Measurements from ENCODE around the gene TUBA1C.
"Not testable (repeated sequence)": the region's sequence is repeated elsewhere in the genome, so short reads cannot be mapped to it uniquely, and the experiment has no call there.

TUBA1C gene

GRCh38 chr12:49255857-49256637 is 8.8 kb upstream of the TUBA1C start:
- DNase-seq (ENCODE audit: low read depth, low spot score) = no peak

- not testable (repeated sequence) for DNase-seq (ENCODE audit: low read depth, low spot score)
These were observed 7.2 kb upstream of the TUBA1C start for GRCh38 chr12:49257508-49258184.

- no peak for DNase-seq (ENCODE audit: low read depth, low spot score)
These were observed 5.4 kb upstream of the TUBA1C start for GRCh38 chr12:49259452-49259851.

GRCh38 chr12:49260166-49260565 is 4.7 kb upstream of the TUBA1C start:
- DNase-seq (ENCODE audit: low read depth, low spot score) = no peak

- DNase-seq (ENCODE audit: low read depth, low spot score) = no peak
These were observed 4.1 kb upstream of the TUBA1C start for GRCh38 chr12:49260571-49261363.

- no peak for DNase-seq (ENCODE audit: low read depth, low spot score)
These were observed 3.2 kb upstream of the TUBA1C start for GRCh38 chr12:49261721-49262120.

- DNase-seq (ENCODE audit: low read depth, low spot score) = no peak
These were observed 1.5 kb upstream of the TUBA1C start for GRCh38 chr12:49263400-49263763.

- no peak for DNase-seq (ENCODE audit: low read depth, low spot score)
These were observed 413 bp upstream of the TUBA1C start for GRCh38 chr12:49264466-49264872.

- DNase-seq (ENCODE audit: low read depth, low spot score) = not testable (repeated sequence)
These were observed 4.3 kb downstream of the TUBA1C start for GRCh38 chr12:49269191-49269590.

- no peak for DNase-seq (ENCODE audit: low read depth, low spot score)
These were observed 8.2 kb downstream of the TUBA1C start for GRCh38 chr12:49272790-49273725.

- no peak for DNase-seq (ENCODE audit: low read depth, low spot score)
These were observed 9.0 kb downstream of the TUBA1C start for GRCh38 chr12:49273726-49274395.

GRCh38 chr12:49274396-49275069 is 9.7 kb downstream of the TUBA1C start:
- DNase-seq (ENCODE audit: low read depth, low spot score) = no peak

- no peak for DNase-seq (ENCODE audit: low read depth, low spot score)
These were observed 11.7 kb downstream of the TUBA1C start for GRCh38 chr12:49276304-49277290.

GRCh38 chr12:49277466-49277865 is 12.6 kb downstream of the TUBA1C start:
- DNase-seq (ENCODE audit: low read depth, low spot score) = no peak

- DNase-seq (ENCODE audit: low read depth, low spot score) = no peak
These were observed 14.9 kb downstream of the TUBA1C start for GRCh38 chr12:49279706-49280159.

- not testable (repeated sequence) for DNase-seq (ENCODE audit: low read depth, low spot score)
These were observed 15.7 kb downstream of the TUBA1C start for GRCh38 chr12:49280545-49280944.

- no peak for DNase-seq (ENCODE audit: low read depth, low spot score)
These were observed 17.4 kb downstream of the TUBA1C start for GRCh38 chr12:49282302-49282701.

GRCh38 chr12:49282740-49283375 is 18.0 kb downstream of the TUBA1C start:
- not testable (repeated sequence) for DNase-seq (ENCODE audit: low read depth, low spot score)

Data from brain pericyte (primary cell).